ENCODE data around the gene SKAP1. TPM values are rescaled to one million over a fixed set of nuclear protein-coding genes. Genes with fewer than 3 reads are reported as not detected.
"Not testable (repeated sequence)": the region's sequence is repeated elsewhere in the genome, so short reads cannot be mapped to it uniquely, and the experiment has no call there.

Gene SKAP1
- total and polyA plus RNA-seq, 2 of the 13 experiments (the other 11 are each of a cell fraction or from before 2014, with no cell fraction given), result 0.21 TPM; not detected in 1

DNA sequence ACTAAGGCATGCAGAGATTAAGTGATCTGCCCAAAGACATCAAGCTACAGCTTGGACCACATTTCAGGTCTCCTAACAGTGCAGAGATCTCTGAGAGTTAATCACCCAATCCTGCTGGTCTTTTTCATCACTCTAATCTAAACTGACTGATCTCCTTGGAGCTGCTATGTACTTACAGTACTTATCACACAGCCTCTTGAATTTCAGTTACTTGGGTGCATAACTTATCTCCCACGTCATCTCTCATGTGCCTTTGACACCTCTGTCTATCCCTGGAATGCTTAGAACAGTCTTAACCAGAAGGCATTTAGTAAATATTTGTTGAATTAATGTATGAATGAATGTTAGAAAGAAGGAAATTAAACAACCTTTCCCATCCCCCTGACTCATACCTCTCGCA lies 183.4 kb downstream of the SKAP1 start (continued):
- no peak for TF ChIP-seq ZNF644 (CRISPR knock-in tag; IDR thresholded peaks at IDR 0.05; ENCODE audit: low read depth)

DNA sequence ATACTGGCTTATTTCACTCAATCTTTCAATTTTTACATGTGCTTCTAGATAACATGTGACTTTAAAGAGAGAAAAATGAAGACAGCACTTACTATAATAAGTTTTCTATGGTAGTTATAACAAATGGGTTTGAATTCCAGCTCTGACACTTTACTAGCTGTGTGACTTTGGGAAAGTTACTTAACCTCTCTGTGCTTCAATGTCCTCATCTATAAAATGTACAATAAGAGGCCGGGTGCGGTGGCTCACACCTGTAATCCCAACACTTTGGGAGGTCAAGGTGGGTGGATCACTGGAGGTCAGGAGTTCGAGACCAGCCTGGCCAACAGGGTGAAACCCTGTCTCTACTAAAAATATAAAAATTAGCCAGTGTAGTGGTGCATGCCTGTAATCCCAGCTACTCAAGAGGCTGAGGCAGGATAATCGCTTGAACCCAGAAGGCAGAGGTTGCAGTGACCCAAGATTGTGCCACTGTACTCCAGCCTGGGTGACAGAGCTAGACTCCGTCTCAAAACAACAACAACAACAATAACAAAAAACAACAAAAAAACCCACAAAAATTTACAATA lies 184.5 kb downstream of the SKAP1 start:
- FAIRE-seq; H2AFZ ChIP-seq (ENCODE audit: low read length); H3K9me3 ChIP-seq (ENCODE audit: low read length); ATAC-seq; CTCF ChIA-PET (ENCODE audit: low intra/inter-chr PET ratio, low total read pairs); H3K4me1 ChIP-seq (ENCODE audit: insufficient read depth, low read length); BruUV-seq (replicated peaks); H4K20me1 ChIP-seq (ENCODE audit: insufficient read depth, low read length); intact Hi-C loops (cut with micrococcal nuclease; ENCODE audit: unreplicated experiment); H3K36me3 ChIP-seq (replicated peaks in 1 of 2; ENCODE audit: control insufficient read depth in 1 of 2, insufficient read depth in 2 of 2, low read length in 2 of 2); POLR2A ChIA-PET; H3K4me2 ChIP-seq (ENCODE audit: low read depth, low read length); DNase-seq (ENCODE audit: low spot score); H3K27ac ChIP-seq (ENCODE audit: extremely low read length, insufficient read depth, low read length); H3K4me3 ChIP-seq (replicated peaks in 1 of 3; ENCODE audit: insufficient read depth in 1 of 3, low read depth in 2 of 3, low read length in 3 of 3); H3K9ac ChIP-seq (ENCODE audit: insufficient read depth, low read depth, low read length); in situ Hi-C loops (cut with HindIII; ENCODE audit: extremely low pct_ligation_motif_present, low pct_unique_long_range_greater_than_20kb); H3K79me2 ChIP-seq (ENCODE audit: insufficient read depth, low read length): not testable (repeated sequence)
- peaks cover 0 to 15% of the 10 kb centered on the region in 2 experiments; a peak in 2 of 5 replicates for H3K27me3 ChIP-seq (ENCODE audit: control insufficient read depth in 1 of 2, insufficient read depth in 2 of 2, low read length in 2 of 2)
- 0 out of 2 replicates have a peak, but pooled peaks have one; percentile 30 for TF ChIP-seq ZMYM3 (CRISPR knock-in tag; IDR thresholded peaks at IDR 0.05)
- TF ChIP-seq ZNF768 (CRISPR knock-in tag; IDR thresholded peaks at IDR 0.05), result peak; percentile 85
- WGBS (ENCODE audit: low lambda C conversion rate), result 11% methylated on average over 5 of the region's 5 CpGs

DNA sequence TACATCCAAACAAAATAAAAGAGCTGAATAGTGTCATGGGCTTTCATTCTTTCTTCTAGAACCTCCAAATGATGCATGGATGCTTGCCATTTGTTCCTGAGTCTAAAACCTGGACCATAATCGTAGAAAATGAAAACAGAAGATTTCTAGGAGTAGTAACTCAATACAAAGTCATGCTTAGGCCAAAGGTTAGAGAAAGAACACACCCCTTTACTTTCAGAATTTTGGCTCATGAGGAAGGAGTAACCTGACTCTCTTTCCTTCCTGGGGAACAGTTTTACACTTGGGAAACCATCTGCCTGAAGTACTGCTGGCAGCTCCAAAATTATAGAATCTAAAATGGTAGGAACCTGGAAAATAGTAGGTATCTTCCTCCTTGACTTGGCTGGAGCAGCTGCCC lies 185.2 kb downstream of the SKAP1 start:
- Histone ChIP-seq H4K20me1 (ENCODE audit: insufficient read depth, low read length) (no peaks in the 10 kb centered on the region), H3K4me3 (replicated peaks in 1 of 3; ENCODE audit: insufficient read depth in 1 of 3, low read depth in 2 of 3, low read length in 3 of 3) (no peak overlapping the region), H2AFZ (ENCODE audit: low read length) (no peak overlapping the region), H3K9ac (ENCODE audit: insufficient read depth, low read depth, low read length) (no peak overlapping the region), H3K9me3 (ENCODE audit: low read length) (no peaks in the 10 kb centered on the region), H3K27me3 (ENCODE audit: control insufficient read depth in 1 of 2, insufficient read depth in 2 of 2, low read length in 2 of 2) (peaks cover 0 to 15% of the 10 kb centered on the region in 2 experiments; a peak in 2 of 5 replicates), H3K36me3 (replicated peaks in 1 of 2; ENCODE audit: control insufficient read depth in 1 of 2, insufficient read depth in 2 of 2, low read length in 2 of 2) (no peaks in the 10 kb centered on the region), H3K27ac (ENCODE audit: extremely low read length, insufficient read depth, low read length) (no peak overlapping the region), H3K4me2 (ENCODE audit: low read depth, low read length) (no peak overlapping the region), H3K79me2 (ENCODE audit: insufficient read depth, low read length) (no peaks in the 10 kb centered on the region), H3K4me1 (ENCODE audit: insufficient read depth, low read length) (no peaks in the 10 kb centered on the region)
- intact Hi-C loops (cut with micrococcal nuclease; ENCODE audit: unreplicated experiment) (no loop called here), in situ Hi-C loops (cut with HindIII; ENCODE audit: extremely low pct_ligation_motif_present, low pct_unique_long_range_greater_than_20kb) (no loop called here)
- WGBS (ENCODE audit: low lambda C conversion rate), result 2% methylated on average over 1 of the region's 1 CpG
- no TSS peak for BruUV-seq (replicated peaks)
- POLR2A ChIA-PET, result no interaction called here
- ATAC-seq (no peak), FAIRE-seq (no peak), DNase-seq (ENCODE audit: low spot score) (no peak)
- no peak for TF ChIP-seq JUN (CRISPR knock-in tag; IDR thresholded peaks at IDR 0.05)
- TF ChIP-seq ZNF546 (CRISPR knock-in tag; conservative IDR thresholded peaks at IDR 0.05), result no peak
- TF ChIP-seq ARNT2 (CRISPR knock-in tag; IDR thresholded peaks at IDR 0.05; ENCODE audit: low read depth), result no peak
- CTCF ChIA-PET (ENCODE audit: low intra/inter-chr PET ratio, low total read pairs), result no interaction called here

Data from HepG2 (cell line).